Neural progenitor cell (in vitro differentiated cells): Measurements from ENCODE around the gene TASP1. TPM values are rescaled to one million over a fixed set of nuclear protein-coding genes. Genes with fewer than 3 reads are reported as not detected.

ENCODE experiments used
- DNase-seq: peaks from one replicate; pipeline ENCODE4 v3.0.0-alpha.2; 2016; ENCODE audit warnings: low spot score
- H2AFZ ChIP-seq: fragments of 200-600 bp; sonication (generic); replicated peaks from 2 replicates; pipeline ENCODE4 v1.6.1; 2016; ENCODE audit warnings: antibody characterized with exemption
- H3F3A ChIP-seq: fragments of 200-600 bp; sonication (generic); 2 replicates; pipeline ENCODE4 v1.6.1; 2016; ENCODE audit warnings: antibody characterized with exemption, low read depth
- H3K27ac ChIP-seq: fragments of 200-600 bp; sonication (generic); 2 replicates; pipeline ENCODE4 v1.5.1; 2016; ENCODE audit warnings: mild to moderate bottlenecking
- H3K27me3 ChIP-seq: fragments of 200-600 bp; sonication (generic); 2 replicates; pipeline ENCODE4 v1.6.1; 2016; ENCODE audit warnings: mild to moderate bottlenecking, moderate library complexity
- H3K36me3 ChIP-seq: fragments of 200-600 bp; sonication (generic); 2 replicates; pipeline ENCODE4 v1.5.1; 2016
- H3K4me1 ChIP-seq: fragments of 200-600 bp; sonication (generic); 2 replicates; pipeline ENCODE4 v1.6.1; 2016; ENCODE audit warnings: mixed run types
- H3K4me2 ChIP-seq: fragments of 200-600 bp; sonication (generic); 2 replicates; pipeline ENCODE4 v1.6.1; 2016
- H3K4me3 ChIP-seq: fragments of 200-600 bp; sonication (generic); 2 replicates; pipeline ENCODE4 v1.5.1; 2016
- H3K79me2 ChIP-seq: fragments of 200-600 bp; sonication (generic); 2 replicates; pipeline ENCODE4 v1.6.1; 2016; ENCODE audit warnings: low read depth
- H3K9ac ChIP-seq: fragments of 200-600 bp; sonication (generic); 2 replicates; pipeline ENCODE4 v1.6.1; 2016
- H3K9me3 ChIP-seq: fragments of 200-600 bp; sonication (generic); 2 replicates; pipeline ENCODE4 v1.5.1; 2016; ENCODE audit warnings: low read depth
- H4K20me1 ChIP-seq: fragments of 200-600 bp; sonication (generic); 2 replicates; pipeline ENCODE4 v1.6.1; 2016; ENCODE audit warnings: low read depth
- H3K27ac Mint-ChIP-seq: 3 replicates; pipeline ENCODE4 v1.8.0; 2021; ENCODE audit warnings: mixed read lengths
- H3K27me3 Mint-ChIP-seq: 2 replicates; pipeline ENCODE4 v1.8.0; 2022; ENCODE audit warnings: low read depth, mild to moderate bottlenecking, inconsistent platforms, moderate library complexity, mixed read lengths; ENCODE audit not compliant: insufficient read depth
- H3K36me3 Mint-ChIP-seq: 3 replicates; pipeline ENCODE4 v1.8.0; 2021; ENCODE audit warnings: mixed read lengths
- H3K4me1 Mint-ChIP-seq: 3 replicates; pipeline ENCODE4 v1.8.0; 2021; ENCODE audit warnings: mixed read lengths
- H3K4me3 Mint-ChIP-seq: 3 replicates; pipeline ENCODE4 v1.8.0; 2021; ENCODE audit warnings: mild to moderate bottlenecking, moderate library complexity, mixed read lengths
- H3K9me3 Mint-ChIP-seq: 3 replicates; pipeline ENCODE4 v1.8.0; 2020; ENCODE audit warnings: mixed read lengths
- CTCF ChIP-seq: fragments of 200-600 bp; sonication (generic); IDR thresholded peaks from 2 replicates; pipeline ENCODE4 v1.5.1; 2017; ENCODE audit warnings: antibody characterized with exemption, mild to moderate bottlenecking
- EZH2 ChIP-seq: fragments of 200-600 bp; sonication (generic); IDR thresholded peaks from 2 replicates; pipeline ENCODE4 v1.6.1; 2017; ENCODE audit warnings: antibody characterized with exemption, mild to moderate bottlenecking, moderate library complexity
- EZH2phosphoT487 ChIP-seq: fragments of 200-600 bp; sonication (generic); IDR thresholded peaks from 2 replicates; pipeline ENCODE4 v1.6.1; 2017; ENCODE audit warnings: antibody characterized with exemption
- total RNA-seq: library from RNA; depleted of rRNA; stranded (reverse); fragments of >200 nt; gene quantifications from 2 replicates; pipeline ENCODE4 v1.2.3, GENCODE V29; 2015; ENCODE audit warnings: low replicate concordance

Gene TASP1
- total RNA-seq, 1 donor from 2014 or later = 9.6 TPM

- Histone ChIP-seq H3K9ac (no peak overlapping the region), H3K27me3 (no peaks in the 10 kb centered on the region), H4K20me1 (no peaks in the 10 kb centered on the region), H3F3A (no peaks in the 10 kb centered on the region), H3K4me1 (no peaks in the 10 kb centered on the region), H3K27ac (no peak overlapping the region), H3K9me3 (no peaks in the 10 kb centered on the region), H3K36me3 (no peaks in the 10 kb centered on the region), H3K4me3 (no peak overlapping the region), H2AFZ (no peak overlapping the region), H3K4me2 (no peak overlapping the region), H3K79me2 (no peaks in the 10 kb centered on the region)
- no peak for DNase-seq
- TF ChIP-seq EZH2phosphoT487 (no peak), CTCF (no peak), EZH2 (no peak)
- no peaks in the 10 kb centered on the region for H3K27me3 Mint-ChIP-seq
- no peak overlapping the region for H3K27ac Mint-ChIP-seq
- H3K4me1 Mint-ChIP-seq = no peaks in the 10 kb centered on the region
- H3K4me3 Mint-ChIP-seq = no peak overlapping the region
- H3K36me3 Mint-ChIP-seq = no peaks in the 10 kb centered on the region
- H3K9me3 Mint-ChIP-seq = no peaks in the 10 kb centered on the region
Observed at GRCh38 chr20:13402986-13403385, 235.7 kb downstream of the TASP1 start.

DNA sequence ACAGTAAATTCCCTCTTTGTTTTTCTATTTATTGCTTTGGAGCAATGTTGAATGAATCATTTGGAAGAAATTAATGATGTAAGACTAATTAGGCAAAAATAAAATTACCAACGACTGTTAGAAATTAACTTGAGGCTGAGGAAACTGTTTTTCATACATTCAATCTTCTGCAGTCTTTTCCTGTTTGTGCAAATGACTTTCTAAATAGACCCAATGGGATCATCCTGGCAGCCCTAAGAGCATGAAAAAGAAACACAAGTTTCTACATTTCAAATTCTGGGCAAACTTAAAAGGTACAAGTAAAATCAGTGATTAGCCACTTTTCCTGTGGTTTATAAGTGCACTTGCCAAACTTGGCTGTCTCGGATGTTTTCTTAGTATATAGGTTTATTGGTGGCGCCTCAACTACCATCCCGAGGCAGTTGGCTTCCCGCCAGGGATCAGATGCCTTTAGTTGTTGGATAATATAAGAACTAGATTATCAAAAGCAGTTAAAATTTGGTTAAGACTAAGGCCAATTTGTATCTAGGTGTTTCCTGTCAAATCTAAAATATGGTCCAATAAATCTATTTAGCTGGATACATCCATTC lies 236.5 kb downstream of the TASP1 start:
- H3K9me3 Mint-ChIP-seq = no peaks in the 10 kb centered on the region
- no peaks in the 10 kb centered on the region for H3K9me3 ChIP-seq
- no peak overlapping the region for H3K27ac Mint-ChIP-seq
- H3K27ac ChIP-seq = no peak overlapping the region
- H3K27me3 Mint-ChIP-seq = no peaks in the 10 kb centered on the region
- no peaks in the 10 kb centered on the region for H3K36me3 Mint-ChIP-seq
- H3K4me3 Mint-ChIP-seq = no peak overlapping the region
- H3K4me3 ChIP-seq = no peak overlapping the region
- no peaks in the 10 kb centered on the region for H3K4me1 ChIP-seq
- H3K79me2 ChIP-seq = no peaks in the 10 kb centered on the region
- H3K9ac ChIP-seq = no peak overlapping the region
- no peaks in the 10 kb centered on the region for H3K27me3 ChIP-seq
- no peak for DNase-seq
- H3F3A ChIP-seq = no peaks in the 10 kb centered on the region
- H4K20me1 ChIP-seq = no peaks in the 10 kb centered on the region
- no peaks in the 10 kb centered on the region for H3K4me1 Mint-ChIP-seq
- TF ChIP-seq EZH2phosphoT487 (no peak), EZH2 (no peak), CTCF (no peak)
- H2AFZ ChIP-seq = no peak overlapping the region
- H3K4me2 ChIP-seq = no peak overlapping the region
- no peaks in the 10 kb centered on the region for H3K36me3 ChIP-seq

- TF ChIP-seq CTCF (no peak), EZH2phosphoT487 (no peak), EZH2 (no peak)
- Mint-ChIP-seq H3K36me3 (no peaks in the 10 kb centered on the region), H3K27ac (no peak overlapping the region), H3K27me3 (no peaks in the 10 kb centered on the region), H3K4me3 (no peak overlapping the region), H3K4me1 (no peaks in the 10 kb centered on the region), H3K9me3 (no peaks in the 10 kb centered on the region)
- Histone ChIP-seq H3K27me3 (no peaks in the 10 kb centered on the region), H3K4me3 (no peak overlapping the region), H3K27ac (no peak overlapping the region), H3F3A (no peaks in the 10 kb centered on the region), H3K79me2 (no peaks in the 10 kb centered on the region), H3K4me1 (no peaks in the 10 kb centered on the region), H2AFZ (no peak overlapping the region), H3K4me2 (no peak overlapping the region), H3K9ac (no peak overlapping the region), H3K9me3 (no peaks in the 10 kb centered on the region), H4K20me1 (no peaks in the 10 kb centered on the region), H3K36me3 (no peaks in the 10 kb centered on the region)
- DNase-seq = no peak
Observed at GRCh38 chr20:13401596-13401995, 237.1 kb downstream of the TASP1 start.
